GM21447 (cell line): ENCODE measurements around the gene ARHGAP25.
"Not testable (repeated sequence)": the region's sequence is repeated elsewhere in the genome, so short reads cannot be mapped to it uniquely, and the experiment has no call there.

ENCODE experiments used
- ATAC-seq: cut with Tn5 transposase; IDR thresholded peaks from one replicate; pipeline ENCODE4 v1.9.1; 2021; ENCODE audit not compliant: unreplicated experiment

Gene ARHGAP25

GRCh38 chr2:68790600-68790999 is 56.0 kb downstream of the ARHGAP25 start:
- ATAC-seq = no peak

- no peak for ATAC-seq
These were observed 57.3 kb downstream of the ARHGAP25 start for GRCh38 chr2:68791914-68792313.

DNA sequence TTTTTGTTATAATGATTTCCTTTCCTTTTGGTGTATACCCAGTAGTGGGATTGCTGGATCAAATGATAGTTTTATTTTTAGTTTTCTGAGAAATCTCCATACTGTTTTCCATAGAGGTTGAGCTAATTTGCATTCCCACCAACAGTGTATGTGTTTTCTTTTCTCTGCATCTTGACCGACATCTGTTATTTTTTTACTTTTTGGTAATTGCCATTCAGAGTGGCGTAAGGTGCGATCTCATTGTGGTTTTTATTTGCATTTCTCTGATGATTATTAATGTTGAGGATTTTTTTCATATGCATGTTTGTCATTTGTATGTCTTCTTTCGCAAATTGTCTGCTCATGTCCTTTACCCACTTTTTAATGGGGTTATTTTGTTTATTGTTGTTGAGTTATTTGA is 58.1 kb downstream of the ARHGAP25 start:
- ATAC-seq = no peak

DNA sequence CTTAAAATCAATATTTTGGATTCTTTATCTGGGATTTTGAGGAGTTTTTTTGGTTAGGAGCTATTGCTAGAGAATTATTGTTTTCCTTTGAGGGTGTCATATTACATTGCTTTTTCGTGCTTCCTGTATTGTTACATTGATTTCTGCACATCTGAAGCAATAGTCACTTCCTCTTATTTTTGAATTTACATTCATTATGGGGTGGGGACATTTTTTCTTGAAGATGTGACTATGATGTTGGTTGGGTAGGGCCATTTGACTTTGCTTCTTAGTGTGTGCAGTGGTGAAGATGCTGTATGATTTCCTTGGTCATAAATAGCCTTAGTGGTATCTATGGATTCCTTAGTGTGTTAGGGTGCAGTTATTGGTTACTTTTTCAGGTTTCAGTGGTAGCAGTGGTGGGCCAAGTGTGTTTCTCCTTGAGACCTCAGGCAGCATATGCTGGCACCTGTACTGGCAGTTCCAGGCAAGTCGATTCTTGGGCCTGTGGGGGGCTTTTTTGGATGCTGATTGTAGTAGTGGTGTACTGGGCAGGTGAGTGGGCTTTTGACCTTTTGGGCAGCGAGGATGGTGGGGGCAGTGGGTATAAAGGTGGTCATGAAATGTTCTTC is 61.8 kb downstream of the ARHGAP25 start:
- no peak for ATAC-seq

GRCh38 chr2:68798569-68798968 is 64.0 kb downstream of the ARHGAP25 start:
- ATAC-seq = no peak

DNA sequence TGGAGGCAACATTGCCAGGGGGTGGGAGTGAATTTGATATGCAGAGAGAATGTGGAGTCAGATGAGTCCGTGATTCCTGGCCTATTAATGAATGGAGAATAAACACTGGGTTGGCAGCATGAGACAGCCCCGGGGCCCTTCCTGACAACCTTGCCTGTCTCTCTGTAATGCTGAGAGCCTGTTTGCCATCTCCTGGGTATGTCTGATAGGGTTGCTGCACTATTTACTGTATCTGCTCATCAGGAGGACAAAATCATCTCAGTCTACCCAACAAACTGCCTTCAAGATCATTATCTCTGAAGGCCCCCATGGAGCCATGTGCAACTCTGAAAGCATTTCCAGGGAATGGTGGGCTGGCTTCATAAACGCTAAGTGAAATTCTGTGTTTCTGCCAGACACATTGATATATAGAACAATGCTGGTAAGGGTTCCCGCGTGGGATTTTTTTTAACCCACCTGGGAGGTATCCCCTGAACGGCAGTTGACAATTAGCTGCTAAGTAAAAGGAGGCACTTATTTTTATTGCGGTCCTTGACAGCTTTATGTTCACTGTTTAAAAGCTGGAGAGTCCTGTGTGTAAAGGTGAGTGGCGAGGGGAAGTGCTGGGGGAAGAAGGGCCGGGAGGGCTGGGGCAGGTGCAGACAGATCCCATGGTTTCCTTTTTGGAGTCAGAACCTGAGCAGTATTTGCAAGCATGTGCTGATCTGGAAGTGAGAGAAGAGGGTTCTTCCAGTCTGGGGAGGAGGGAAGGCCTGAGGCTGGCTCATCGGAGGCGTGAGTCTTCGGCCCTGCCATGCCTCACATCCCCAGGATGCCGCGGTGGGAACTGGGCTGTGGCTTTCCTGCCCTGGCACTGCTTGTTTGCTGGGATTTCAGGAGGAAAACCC is 64.8 kb downstream of the ARHGAP25 start:
- ATAC-seq = no peak

- no peak for ATAC-seq
These were observed 65.4 kb downstream of the ARHGAP25 start for GRCh38 chr2:68800027-68800401.

DNA sequence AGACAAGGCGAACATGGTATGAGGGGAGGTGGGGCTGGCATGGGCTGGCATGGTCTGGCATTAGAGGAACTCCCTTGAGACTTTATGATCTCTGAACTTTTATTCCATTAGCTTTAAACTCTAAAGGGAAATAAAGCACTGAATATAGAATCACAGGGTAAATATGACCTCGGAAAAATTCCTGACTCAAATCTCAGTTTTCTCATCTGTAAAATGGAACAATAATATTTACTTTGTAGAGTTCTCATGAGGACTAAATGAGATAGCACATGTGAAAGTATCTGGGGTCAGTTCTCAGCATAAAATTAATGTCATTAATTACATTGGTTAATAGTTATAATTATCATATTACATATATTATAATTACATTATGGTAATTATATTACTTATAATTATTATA is 65.9 kb downstream of the ARHGAP25 start:
- ATAC-seq = no peak

GRCh38 chr2:68802161-68802560 is 67.5 kb downstream of the ARHGAP25 start:
- not testable (repeated sequence) for ATAC-seq

- no peak for ATAC-seq
These were observed 70.4 kb downstream of the ARHGAP25 start for GRCh38 chr2:68805025-68805424.

GRCh38 chr2:68806511-68807109 is 72.0 kb downstream of the ARHGAP25 start:
- ATAC-seq = no peak

DNA sequence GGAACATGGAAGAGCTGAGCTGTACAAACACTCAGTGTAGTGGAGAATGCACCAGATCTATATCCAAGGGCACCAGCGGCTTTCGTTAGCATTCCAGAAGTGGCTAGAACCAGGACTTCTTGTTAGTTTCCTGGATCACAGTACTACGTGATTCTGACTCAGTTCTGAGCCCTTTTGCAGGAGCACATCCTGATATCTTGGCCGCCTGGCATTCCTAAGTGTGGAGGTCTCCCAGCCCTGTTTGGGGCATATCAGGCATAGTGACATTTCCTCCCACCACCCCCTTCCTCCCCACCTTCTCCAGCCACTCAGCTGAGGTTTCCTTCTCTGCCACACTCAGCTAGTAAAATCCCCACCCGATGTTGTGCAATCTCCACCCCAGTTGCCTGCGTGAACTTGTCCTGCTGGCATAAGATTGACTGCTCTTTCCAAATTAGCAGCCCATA is 73.2 kb downstream of the ARHGAP25 start:
- ATAC-seq = no peak

DNA sequence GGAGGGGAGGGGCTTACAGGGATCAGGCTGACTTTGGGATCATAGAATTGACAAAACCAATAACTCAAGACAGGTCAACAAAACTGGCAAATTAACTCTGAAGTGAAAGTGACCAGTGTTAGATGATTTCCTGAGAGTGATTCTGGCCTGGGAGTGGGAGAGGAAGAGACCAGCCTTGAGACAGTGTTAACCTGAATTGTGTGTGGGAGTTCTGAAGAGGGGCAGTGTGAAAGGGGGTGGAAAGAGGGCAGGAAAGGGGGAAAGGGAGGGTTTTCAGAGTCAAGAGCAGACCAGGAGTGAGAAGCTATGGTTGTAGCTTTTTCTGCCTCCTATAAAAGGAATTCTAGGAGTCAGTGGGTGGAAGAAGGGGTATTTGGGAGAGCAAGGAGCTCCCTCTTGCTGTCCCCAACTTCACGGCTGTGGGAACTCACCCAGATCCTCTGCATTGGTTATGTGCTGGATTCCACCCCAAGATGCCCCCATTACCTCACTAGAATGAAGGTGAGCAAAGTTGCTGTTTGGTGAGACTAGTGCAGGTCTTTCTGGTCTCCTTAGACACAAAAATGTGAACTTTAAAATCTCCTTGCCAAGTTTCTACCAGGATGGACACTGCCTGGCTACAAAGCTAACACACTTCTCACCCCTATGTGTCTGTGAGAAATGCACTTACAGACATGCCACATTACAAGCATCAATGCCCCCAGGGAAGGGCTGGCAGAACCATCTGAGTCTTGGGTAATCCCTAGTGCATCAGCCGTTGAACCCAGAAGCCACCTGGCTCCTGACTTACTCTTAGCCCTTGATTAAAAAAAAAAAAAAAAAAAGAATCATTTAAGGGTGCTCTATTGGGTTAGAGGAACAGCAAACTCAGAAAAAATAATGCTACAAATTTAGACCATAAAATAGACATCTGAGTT is 75.0 kb downstream of the ARHGAP25 start:
- ATAC-seq = no peak

DNA sequence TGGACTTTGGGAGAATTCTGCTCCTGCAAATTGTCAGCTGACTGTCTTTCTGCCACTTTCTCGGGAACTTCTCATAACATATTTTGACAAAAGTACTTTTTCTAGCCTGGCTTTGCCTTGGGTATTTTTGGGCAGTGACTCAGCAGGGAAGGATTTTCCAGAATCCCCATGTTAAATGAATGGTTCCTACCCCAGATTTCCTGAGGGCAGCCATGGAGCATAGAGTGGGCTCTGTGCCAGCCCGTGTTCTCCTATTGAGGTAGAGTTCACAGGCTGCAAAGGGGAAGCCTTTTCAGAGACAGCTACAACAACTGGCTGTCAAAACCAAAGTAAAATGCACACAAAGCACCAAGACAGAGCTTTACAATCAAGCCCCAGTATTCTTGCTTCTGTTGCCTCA is 76.8 kb downstream of the ARHGAP25 start:
- ATAC-seq = no peak

DNA sequence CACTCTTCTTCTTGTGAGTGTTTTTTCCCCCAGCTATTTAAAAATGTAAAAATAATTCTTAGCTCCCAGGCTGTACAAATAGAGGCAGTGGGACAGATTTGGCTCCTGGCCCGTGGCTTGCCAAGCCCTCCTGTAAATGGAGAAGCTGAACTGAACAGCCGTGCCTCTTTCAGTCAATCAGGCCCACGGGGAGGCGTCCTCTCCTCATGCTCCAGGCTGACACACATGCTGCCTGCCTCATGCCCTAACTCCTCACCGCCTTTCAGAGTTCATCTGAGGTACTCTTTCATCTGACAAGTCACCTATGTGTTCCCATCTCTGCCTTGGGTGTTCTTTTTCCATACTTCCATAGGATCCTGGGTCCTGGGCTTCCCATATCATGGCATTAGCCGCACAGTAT is 77.6 kb downstream of the ARHGAP25 start:
- no peak for ATAC-seq

GRCh38 chr2:68813596-68813995 is 79.0 kb downstream of the ARHGAP25 start:
- no peak for ATAC-seq

DNA sequence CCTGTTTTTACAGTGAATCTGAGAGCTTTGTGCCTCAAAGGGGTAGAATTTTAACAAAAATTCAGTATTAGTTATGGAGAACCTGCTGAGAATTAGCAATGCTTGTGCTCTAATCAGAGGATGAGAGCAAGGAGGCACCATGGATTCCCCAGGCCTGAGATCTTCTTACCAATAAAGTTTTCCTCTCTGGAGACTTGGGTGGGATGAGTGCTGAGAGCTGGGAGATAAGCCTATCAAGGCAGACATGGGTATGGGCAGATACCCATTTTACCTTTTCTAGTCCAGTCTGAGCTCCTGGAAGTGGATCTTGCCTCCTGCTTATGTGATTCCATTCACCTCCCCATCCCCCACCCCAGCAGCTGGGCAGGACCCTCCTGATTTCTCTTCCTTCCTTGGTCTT is 82.7 kb downstream of the ARHGAP25 start:
- no peak for ATAC-seq

DNA sequence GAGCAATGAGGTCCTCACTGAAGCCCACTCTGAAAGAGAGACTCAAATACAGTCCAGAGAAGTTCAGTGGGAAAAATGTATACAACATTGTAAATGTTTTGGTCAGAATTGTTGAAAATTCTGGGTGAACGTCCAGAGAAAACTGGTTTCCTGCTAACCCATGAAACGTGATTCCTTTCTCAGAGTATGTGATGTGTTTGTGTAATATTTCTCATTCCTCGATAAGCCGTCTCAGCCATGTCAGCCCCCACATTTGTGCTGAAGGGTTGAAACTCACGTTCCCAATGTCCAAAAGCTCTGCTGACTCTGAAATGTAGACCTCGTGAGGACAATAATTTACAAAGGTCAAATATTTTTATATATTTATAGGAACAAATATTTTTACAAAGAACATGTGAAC is 84.9 kb downstream of the ARHGAP25 start:
- no peak for ATAC-seq

GRCh38 chr2:68822207-68822872 is 87.7 kb downstream of the ARHGAP25 start:
- no peak for ATAC-seq

DNA sequence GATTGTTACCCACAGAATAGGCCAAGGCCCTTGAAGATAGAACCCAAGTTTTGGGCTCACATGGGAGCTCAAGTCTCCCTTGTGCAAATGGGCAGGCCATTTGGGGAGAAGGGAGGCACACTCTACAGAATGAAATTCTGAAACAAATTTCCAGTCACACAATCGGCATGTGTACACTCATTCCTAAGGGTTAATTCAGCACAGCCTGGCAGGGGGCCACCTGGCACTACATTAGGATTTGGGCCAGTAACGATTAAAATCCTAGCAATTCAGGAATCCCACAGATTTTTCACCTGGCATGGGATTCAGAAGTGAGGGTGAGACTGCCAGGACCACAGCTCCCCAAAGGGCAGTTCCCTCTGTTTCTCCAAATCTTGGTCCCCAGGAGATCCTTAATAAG is 90.2 kb downstream of the ARHGAP25 start:
- no peak for ATAC-seq

DNA sequence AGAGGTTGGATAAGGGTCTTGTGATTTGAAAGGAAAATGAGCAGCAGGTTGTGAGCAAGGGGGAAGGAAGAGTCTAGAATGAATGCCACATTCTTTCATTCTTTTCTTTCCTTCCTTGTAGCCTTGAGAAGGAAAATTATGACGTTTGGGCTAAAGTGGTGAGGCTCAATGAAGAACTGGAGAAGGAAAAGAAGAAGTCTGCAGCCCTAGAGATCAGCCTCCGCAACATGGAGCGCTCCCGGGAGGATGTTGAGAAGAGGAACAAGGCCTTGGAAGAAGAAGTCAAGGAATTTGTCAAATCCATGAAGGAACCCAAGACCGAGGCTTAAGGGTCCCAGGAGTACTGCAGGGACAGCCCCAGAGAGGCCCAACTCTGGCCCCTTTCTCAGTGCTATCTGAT is 91.3 kb downstream of the ARHGAP25 start:
- ATAC-seq = no peak
